Stimulated activated CD8-positive, alpha-beta memory T cell treated with anti-CD3 and anti-CD28 coated beads, Interleukin-7, amount 100 ng/mL, for 4 hours (primary cell): Measurements from ENCODE around the gene PSG1.
"Not testable (repeated sequence)": the region's sequence is repeated elsewhere in the genome, so short reads cannot be mapped to it uniquely, and the experiment has no call there.

ENCODE experiments used
- DNase-seq, 2 donors: peaks; one replicate each; pipeline ENCODE4 v3.0.0-alpha.2; 2020; ENCODE audit warnings: low read depth in 2 of 2

The PSG1 gene

GRCh38 chr19:42879613-42880012, at the start of gene PSG1:
PSG1 (minus strand) TSS chr19:42879713; CDS start chr19:42879581, 132 bp downstream.
- no peak for DNase-seq

- no peak for DNase-seq
These were observed 49.4 kb upstream of the PSG1 start for GRCh38 chr19:42928896-42929295.

- DNase-seq, result no peak
These were observed 47.3 kb upstream of the PSG1 start for GRCh38 chr19:42926781-42927180.

- DNase-seq, result not testable (repeated sequence)
These were observed 43.6 kb upstream of the PSG1 start for GRCh38 chr19:42923106-42923505.

GRCh38 chr19:42920971-42921370, 41.5 kb upstream of the PSG1 start:
- not testable (repeated sequence) for DNase-seq

GRCh38 chr19:42919757-42920079, 40.2 kb upstream of the PSG1 start:
- no peak for DNase-seq

- DNase-seq, result not testable (repeated sequence)
These were observed 39.7 kb upstream of the PSG1 start for GRCh38 chr19:42919070-42919756.

GRCh38 chr19:42918377-42919069, 39.0 kb upstream of the PSG1 start:
- DNase-seq, result not testable (repeated sequence)

GRCh38 chr19:42917634-42918033, 38.1 kb upstream of the PSG1 start, which contains the start of gene PSG6:
PSG6 (minus strand) TSS chr19:42917894; CDS start chr19:42917792, 102 bp downstream.
- not testable (repeated sequence) for DNase-seq

- DNase-seq, result not testable (repeated sequence)
These were observed 37.4 kb upstream of the PSG1 start for GRCh38 chr19:42916931-42917330.

- DNase-seq, result not testable (repeated sequence)
These were observed 34.0 kb upstream of the PSG1 start for GRCh38 chr19:42913516-42913915.

- DNase-seq, result not testable (repeated sequence)
These were observed 33.4 kb upstream of the PSG1 start for GRCh38 chr19:42912941-42913340.

GRCh38 chr19:42911731-42912130, 32.2 kb upstream of the PSG1 start:
- not testable (repeated sequence) for DNase-seq

- DNase-seq, result not testable (repeated sequence)
These were observed 26.6 kb upstream of the PSG1 start for GRCh38 chr19:42906162-42906561.

- DNase-seq, result not testable (repeated sequence)
These were observed 21.0 kb upstream of the PSG1 start for GRCh38 chr19:42900561-42900960.

- DNase-seq, result not testable (repeated sequence)
These were observed 20.2 kb upstream of the PSG1 start for GRCh38 chr19:42899674-42900073.

GRCh38 chr19:42899110-42899509, 19.6 kb upstream of the PSG1 start:
- not testable (repeated sequence) for DNase-seq

GRCh38 chr19:42898656-42899055, 19.1 kb upstream of the PSG1 start:
- not testable (repeated sequence) for DNase-seq

- not testable (repeated sequence) for DNase-seq
These were observed 18.2 kb upstream of the PSG1 start for GRCh38 chr19:42897729-42898128.

- DNase-seq, result not testable (repeated sequence)
These were observed 10.9 kb upstream of the PSG1 start for GRCh38 chr19:42890446-42890845.

GRCh38 chr19:42887876-42888445, 8.4 kb upstream of the PSG1 start:
- DNase-seq, result not testable (repeated sequence)

GRCh38 chr19:42882730-42883129, 3.2 kb upstream of the PSG1 start:
- not testable (repeated sequence) for DNase-seq

GRCh38 chr19:42882010-42882409, 2.5 kb upstream of the PSG1 start:
- DNase-seq, result not testable (repeated sequence)
